ENCODE measurements around the gene CTSO.
"Not testable (repeated sequence)": the region's sequence is repeated elsewhere in the genome, so short reads cannot be mapped to it uniquely, and the experiment has no call there.

The CTSO gene

GRCh38 chr4:155941085-155941790 is 12.4 kb downstream of the CTSO start:
- H3K27ac Mint-ChIP-seq, result no peak overlapping the region
- H3K4me3 Mint-ChIP-seq, result no peak overlapping the region

GRCh38 chr4:155935389-155935986 is 18.2 kb downstream of the CTSO start:
- no peaks in the 10 kb centered on the region for H3K27me3 Mint-ChIP-seq
- H3K27ac Mint-ChIP-seq, result no peak overlapping the region
- H3K9me3 Mint-ChIP-seq, result no peaks in the 10 kb centered on the region
- peaks cover 40% of the 10 kb centered on the region for H3K36me3 Mint-ChIP-seq (ENCODE audit: low read depth)
- no peak overlapping the region for H3K4me3 Mint-ChIP-seq
- H3K4me1 Mint-ChIP-seq (ENCODE audit: low read depth), result no peaks in the 10 kb centered on the region

More at GRCh38 chr4:155941085-155941790, 12.4 kb downstream of the CTSO start:
- Mint-ChIP-seq H3K36me3 (ENCODE audit: low read depth) (peaks cover 33% of the 10 kb centered on the region), H3K27me3 (no peaks in the 10 kb centered on the region), H3K9me3 (no peaks in the 10 kb centered on the region), H3K4me1 (ENCODE audit: low read depth) (no peaks in the 10 kb centered on the region)

GRCh38 chr4:155934634-155935033 is 19.0 kb downstream of the CTSO start:
- H3K9me3 Mint-ChIP-seq; H3K27ac Mint-ChIP-seq; H3K27me3 Mint-ChIP-seq; H3K4me3 Mint-ChIP-seq; H3K4me1 Mint-ChIP-seq (ENCODE audit: low read depth): not testable (repeated sequence)
- H3K36me3 Mint-ChIP-seq (ENCODE audit: low read depth), result peaks cover 43% of the 10 kb centered on the region

- H3K36me3 Mint-ChIP-seq (ENCODE audit: low read depth), result peaks cover 47% of the 10 kb centered on the region
- no peaks in the 10 kb centered on the region for H3K27me3 Mint-ChIP-seq
- no peaks in the 10 kb centered on the region for H3K9me3 Mint-ChIP-seq
- H3K27ac Mint-ChIP-seq, result no peak overlapping the region
- no peak overlapping the region for H3K4me3 Mint-ChIP-seq
- no peaks in the 10 kb centered on the region for H3K4me1 Mint-ChIP-seq (ENCODE audit: low read depth)
Observed at GRCh38 chr4:155931634-155932033, 22.0 kb downstream of the CTSO start.

GRCh38 chr4:155930330-155930729 is 23.3 kb downstream of the CTSO start:
- no peak overlapping the region for H3K27ac Mint-ChIP-seq
- H3K4me1 Mint-ChIP-seq (ENCODE audit: low read depth), result no peaks in the 10 kb centered on the region
- peaks cover 48% of the 10 kb centered on the region for H3K36me3 Mint-ChIP-seq (ENCODE audit: low read depth)
- H3K9me3 Mint-ChIP-seq, result no peaks in the 10 kb centered on the region
- H3K4me3 Mint-ChIP-seq, result no peak overlapping the region
- H3K27me3 Mint-ChIP-seq, result no peaks in the 10 kb centered on the region

- Mint-ChIP-seq H3K27ac (no peak overlapping the region), H3K27me3 (no peaks in the 10 kb centered on the region), H3K4me1 (ENCODE audit: low read depth) (no peaks in the 10 kb centered on the region), H3K36me3 (ENCODE audit: low read depth) (peaks cover 46% of the 10 kb centered on the region), H3K4me3 (no peak overlapping the region), H3K9me3 (no peaks in the 10 kb centered on the region)
Observed at GRCh38 chr4:155929833-155930232, 23.8 kb downstream of the CTSO start.

- Mint-ChIP-seq H3K36me3 (ENCODE audit: low read depth) (peaks cover 43% of the 10 kb centered on the region), H3K27ac (no peak overlapping the region), H3K4me3 (no peak overlapping the region), H3K27me3 (no peaks in the 10 kb centered on the region), H3K4me1 (ENCODE audit: low read depth) (no peaks in the 10 kb centered on the region), H3K9me3 (no peaks in the 10 kb centered on the region)
Observed at GRCh38 chr4:155924637-155925036, 29.0 kb downstream of the CTSO start.

- Mint-ChIP-seq H3K36me3 (ENCODE audit: low read depth) (peaks cover 26% of the 10 kb centered on the region), H3K27ac (no peak overlapping the region), H3K27me3 (peaks cover 8% of the 10 kb centered on the region), H3K4me3 (no peak overlapping the region), H3K4me1 (ENCODE audit: low read depth) (no peaks in the 10 kb centered on the region), H3K9me3 (no peaks in the 10 kb centered on the region)
Observed at GRCh38 chr4:155921597-155921996, 32.1 kb downstream of the CTSO start.

- Mint-ChIP-seq H3K36me3 (ENCODE audit: low read depth) (no peaks in the 10 kb centered on the region), H3K27ac (no peak overlapping the region), H3K9me3 (no peaks in the 10 kb centered on the region), H3K27me3 (peaks cover 16% of the 10 kb centered on the region), H3K4me1 (ENCODE audit: low read depth) (no peaks in the 10 kb centered on the region), H3K4me3 (no peak overlapping the region)
Observed at GRCh38 chr4:155914782-155915181, 38.9 kb downstream of the CTSO start.

GRCh38 chr4:155911905-155912304 is 41.8 kb downstream of the CTSO start:
- Mint-ChIP-seq H3K27ac (no peak overlapping the region), H3K4me1 (ENCODE audit: low read depth) (peaks cover 4% of the 10 kb centered on the region), H3K9me3 (no peaks in the 10 kb centered on the region), H3K36me3 (ENCODE audit: low read depth) (no peaks in the 10 kb centered on the region), H3K4me3 (no peak overlapping the region), H3K27me3 (peaks cover 21% of the 10 kb centered on the region)

- Mint-ChIP-seq H3K27me3 (peaks cover 16% of the 10 kb centered on the region), H3K4me1 (ENCODE audit: low read depth) (peaks cover 4% of the 10 kb centered on the region), H3K4me3 (no peak overlapping the region), H3K27ac (no peak overlapping the region), H3K9me3 (no peaks in the 10 kb centered on the region), H3K36me3 (ENCODE audit: low read depth) (no peaks in the 10 kb centered on the region)
Observed at GRCh38 chr4:155909615-155910226, 43.9 kb downstream of the CTSO start.

GRCh38 chr4:155908187-155909139 is 45.2 kb downstream of the CTSO start:
- Mint-ChIP-seq H3K9me3 (no peaks in the 10 kb centered on the region), H3K4me3 (no peak overlapping the region), H3K4me1 (ENCODE audit: low read depth) (peaks cover 4% of the 10 kb centered on the region), H3K27ac (no peak overlapping the region), H3K27me3 (peaks cover 20% of the 10 kb centered on the region), H3K36me3 (ENCODE audit: low read depth) (no peaks in the 10 kb centered on the region)

- no peak overlapping the region for H3K4me3 Mint-ChIP-seq
- H3K27ac Mint-ChIP-seq, result no peak overlapping the region
- peaks cover 4% of the 10 kb centered on the region for H3K4me1 Mint-ChIP-seq (ENCODE audit: low read depth)
- peaks cover 27% of the 10 kb centered on the region for H3K27me3 Mint-ChIP-seq
- H3K9me3 Mint-ChIP-seq, result no peaks in the 10 kb centered on the region
- H3K36me3 Mint-ChIP-seq (ENCODE audit: low read depth), result no peaks in the 10 kb centered on the region
Observed at GRCh38 chr4:155907556-155907955, 46.1 kb downstream of the CTSO start.

GRCh38 chr4:155906554-155907247 is 47.0 kb downstream of the CTSO start:
- peaks cover 4% of the 10 kb centered on the region for H3K4me1 Mint-ChIP-seq (ENCODE audit: low read depth)
- H3K27me3 Mint-ChIP-seq, result peaks cover 30% of the 10 kb centered on the region
- H3K36me3 Mint-ChIP-seq (ENCODE audit: low read depth), result no peaks in the 10 kb centered on the region
- H3K9me3 Mint-ChIP-seq, result no peaks in the 10 kb centered on the region
- no peak overlapping the region for H3K27ac Mint-ChIP-seq
- no peak overlapping the region for H3K4me3 Mint-ChIP-seq

Measured in stimulated activated naive CD8-positive, alpha-beta T cell treated with anti-CD3 and anti-CD28 coated beads, Interleukin-15, Interleukin-2, amounts not matched to agents 100 ng/mL and 50 ng/mL, for 24 hours (primary cell).